ENCODE results near the gene ADGRV1.
"Not testable (repeated sequence)": the region's sequence is repeated elsewhere in the genome, so short reads cannot be mapped to it uniquely, and the experiment has no call there.

Gene ADGRV1

GRCh38 chr5:90549729-90550275 is 8.8 kb upstream of the ADGRV1 start:
- H3K4me3 ChIP-seq (ENCODE audit: low read length), result no peak overlapping the region
- no peak for DNase-seq (ENCODE audit: low read depth, low spot score)

- no peak for DNase-seq (ENCODE audit: low read depth, low spot score)
- H3K4me3 ChIP-seq (ENCODE audit: low read length), result no peak overlapping the region
Measured at GRCh38 chr5:90550963-90551362, 7.6 kb upstream of the ADGRV1 start.

GRCh38 chr5:90551376-90551775 is 7.2 kb upstream of the ADGRV1 start:
- DNase-seq (ENCODE audit: low read depth, low spot score), result no peak
- no peak overlapping the region for H3K4me3 ChIP-seq (ENCODE audit: low read length)

GRCh38 chr5:90553711-90554110 is 4.9 kb upstream of the ADGRV1 start:
- DNase-seq (ENCODE audit: low read depth, low spot score), result no peak
- no peak overlapping the region for H3K4me3 ChIP-seq (ENCODE audit: low read length)

- H3K4me3 ChIP-seq (ENCODE audit: low read length), result no peak overlapping the region
- DNase-seq (ENCODE audit: low read depth, low spot score), result no peak
Measured at GRCh38 chr5:90554358-90555006, 4.1 kb upstream of the ADGRV1 start.

GRCh38 chr5:90555666-90556065 is 2.9 kb upstream of the ADGRV1 start:
- no peak overlapping the region for H3K4me3 ChIP-seq (ENCODE audit: low read length)
- no peak for DNase-seq (ENCODE audit: low read depth, low spot score)

- no peak for DNase-seq (ENCODE audit: low read depth, low spot score)
- H3K4me3 ChIP-seq (ENCODE audit: low read length), result no peak overlapping the region
Measured at GRCh38 chr5:90557391-90557790, 1.2 kb upstream of the ADGRV1 start.

GRCh38 chr5:90557871-90558270 is 726 bp upstream of the ADGRV1 start:
- H3K4me3 ChIP-seq (ENCODE audit: low read length), result no peak overlapping the region
- DNase-seq (ENCODE audit: low read depth, low spot score), result no peak

GRCh38 chr5:90560771-90561170 is 2.2 kb downstream of the ADGRV1 start:
- no peak overlapping the region for H3K4me3 ChIP-seq (ENCODE audit: low read length)
- DNase-seq (ENCODE audit: low read depth, low spot score), result no peak

GRCh38 chr5:90561766-90562165 is 3.2 kb downstream of the ADGRV1 start:
- no peak overlapping the region for H3K4me3 ChIP-seq (ENCODE audit: low read length)
- no peak for DNase-seq (ENCODE audit: low read depth, low spot score)

- H3K4me3 ChIP-seq (ENCODE audit: low read length), result no peak overlapping the region
- no peak for DNase-seq (ENCODE audit: low read depth, low spot score)
Measured at GRCh38 chr5:90562341-90562740, 3.7 kb downstream of the ADGRV1 start.

GRCh38 chr5:90563108-90563507 is 4.5 kb downstream of the ADGRV1 start:
- no peak overlapping the region for H3K4me3 ChIP-seq (ENCODE audit: low read length)
- DNase-seq (ENCODE audit: low read depth, low spot score), result no peak

- DNase-seq (ENCODE audit: low read depth, low spot score), result no peak
Measured at GRCh38 chr5:90565491-90565890, 6.9 kb downstream of the ADGRV1 start.

GRCh38 chr5:90569084-90569483 is 10.5 kb downstream of the ADGRV1 start:
- no peak for DNase-seq (ENCODE audit: low read depth, low spot score)
- no peak overlapping the region for H3K4me3 ChIP-seq (ENCODE audit: low read length)

More at GRCh38 chr5:90565491-90565890, 6.9 kb downstream of the ADGRV1 start:
- H3K4me3 ChIP-seq (ENCODE audit: low read length), result no peak overlapping the region

GRCh38 chr5:90570034-90570433 is 11.4 kb downstream of the ADGRV1 start:
- H3K4me3 ChIP-seq (ENCODE audit: low read length), result no peak overlapping the region
- no peak for DNase-seq (ENCODE audit: low read depth, low spot score)

- DNase-seq (ENCODE audit: low read depth, low spot score), result no peak
- no peak overlapping the region for H3K4me3 ChIP-seq (ENCODE audit: low read length)
Measured at GRCh38 chr5:90571147-90571773, 12.7 kb downstream of the ADGRV1 start.

- no peak overlapping the region for H3K4me3 ChIP-seq (ENCODE audit: low read length)
- DNase-seq (ENCODE audit: low read depth, low spot score), result no peak
Measured at GRCh38 chr5:90575712-90576111, 17.1 kb downstream of the ADGRV1 start.

GRCh38 chr5:90576566-90576965 is 18.0 kb downstream of the ADGRV1 start:
- H3K4me3 ChIP-seq (ENCODE audit: low read length); DNase-seq (ENCODE audit: low read depth, low spot score): not testable (repeated sequence)

GRCh38 chr5:90579905-90580304 is 21.3 kb downstream of the ADGRV1 start:
- H3K4me3 ChIP-seq (ENCODE audit: low read length); DNase-seq (ENCODE audit: low read depth, low spot score): not testable (repeated sequence)

- no peak overlapping the region for H3K4me3 ChIP-seq (ENCODE audit: low read length)
- DNase-seq (ENCODE audit: low read depth, low spot score), result no peak
Measured at GRCh38 chr5:90581956-90582355, 23.4 kb downstream of the ADGRV1 start.

Measured in Jurkat, Clone E6-1 (cell line).